Measurements from ENCODE around the gene MARK1.

DNA sequence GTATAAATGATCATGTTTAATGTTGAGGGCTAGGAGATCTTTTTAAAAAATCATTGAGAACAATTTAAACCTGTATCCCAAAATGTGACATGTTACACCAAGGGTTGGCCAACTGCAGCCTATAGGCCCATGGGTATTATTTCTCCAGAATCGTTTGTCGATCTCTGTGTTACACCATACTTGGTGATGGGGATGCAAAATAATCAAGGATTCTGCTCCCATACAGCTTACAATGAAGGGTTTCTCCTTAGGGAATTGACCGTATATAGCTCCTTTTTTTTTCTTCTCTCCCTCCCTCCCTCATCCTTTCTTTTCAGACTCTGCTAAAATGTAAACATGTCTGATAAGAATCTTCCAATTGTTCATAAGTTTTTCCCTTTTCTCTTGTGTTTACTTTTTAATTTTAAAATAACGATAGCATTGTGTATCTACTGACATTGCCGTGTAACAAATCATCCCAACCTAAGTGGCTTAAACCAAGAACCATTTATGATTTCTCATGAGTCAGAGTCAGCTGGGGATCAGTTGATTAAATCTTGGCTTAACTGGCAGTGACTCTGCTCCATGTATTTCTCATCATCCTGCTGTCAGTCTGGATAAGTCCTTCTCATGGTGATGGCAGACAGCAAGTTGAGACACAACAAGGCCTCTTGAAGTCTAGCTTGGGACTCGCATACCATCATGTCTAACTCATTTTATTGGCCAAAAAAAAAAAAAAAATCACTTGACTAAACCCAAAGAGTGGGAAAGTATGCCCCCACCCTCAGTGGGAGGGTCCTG is 48.0 kb downstream of the MARK1 start:
- no peak for TF ChIP-seq POLR2A (IDR thresholded peaks at IDR 0.05)
- TF ChIP-seq, protein P1, sequence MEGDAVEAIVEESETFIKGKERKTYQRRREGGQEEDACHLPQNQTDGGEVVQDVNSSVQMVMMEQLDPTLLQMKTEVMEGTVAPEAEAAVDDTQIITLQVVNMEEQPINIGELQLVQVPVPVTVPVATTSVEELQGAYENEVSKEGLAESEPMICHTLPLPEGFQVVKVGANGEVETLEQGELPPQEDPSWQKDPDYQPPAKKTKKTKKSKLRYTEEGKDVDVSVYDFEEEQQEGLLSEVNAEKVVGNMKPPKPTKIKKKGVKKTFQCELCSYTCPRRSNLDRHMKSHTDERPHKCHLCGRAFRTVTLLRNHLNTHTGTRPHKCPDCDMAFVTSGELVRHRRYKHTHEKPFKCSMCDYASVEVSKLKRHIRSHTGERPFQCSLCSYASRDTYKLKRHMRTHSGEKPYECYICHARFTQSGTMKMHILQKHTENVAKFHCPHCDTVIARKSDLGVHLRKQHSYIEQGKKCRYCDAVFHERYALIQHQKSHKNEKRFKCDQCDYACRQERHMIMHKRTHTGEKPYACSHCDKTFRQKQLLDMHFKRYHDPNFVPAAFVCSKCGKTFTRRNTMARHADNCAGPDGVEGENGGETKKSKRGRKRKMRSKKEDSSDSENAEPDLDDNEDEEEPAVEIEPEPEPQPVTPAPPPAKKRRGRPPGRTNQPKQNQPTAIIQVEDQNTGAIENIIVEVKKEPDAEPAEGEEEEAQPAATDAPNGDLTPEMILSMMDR (IDR thresholded peaks at IDR 0.05): no peak
